Activated gamma-delta T cell (primary cell): ENCODE data around the gene MTNR1A.
"Not testable (repeated sequence)": the region's sequence is repeated elsewhere in the genome, so short reads cannot be mapped to it uniquely, and the experiment has no call there.

Experiments
- DNase-seq: peaks from one replicate; lab custom pipeline; 2025; lab: John Stamatoyannopoulos, UW

Gene MTNR1A

DNA sequence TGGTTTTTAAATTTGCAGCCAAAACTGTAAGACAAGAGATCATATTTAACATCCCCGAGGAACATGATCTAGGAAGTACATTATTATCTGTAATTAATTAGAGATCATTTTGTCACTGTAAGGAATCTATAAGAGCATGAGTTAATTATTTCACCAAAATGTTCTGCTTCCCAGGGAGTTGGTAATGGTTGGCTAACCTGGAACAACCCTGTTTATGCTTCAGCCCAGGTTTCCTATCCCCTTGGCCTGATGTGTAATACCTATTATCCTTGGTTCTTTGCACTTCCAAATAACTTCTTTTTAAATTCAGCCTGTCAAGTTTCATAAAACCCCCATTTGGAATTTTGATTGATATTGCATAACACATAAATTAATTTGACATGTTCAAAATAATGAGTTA, 6.4 kb upstream of the MTNR1A start:
- DNase-seq, result no peak

DNA sequence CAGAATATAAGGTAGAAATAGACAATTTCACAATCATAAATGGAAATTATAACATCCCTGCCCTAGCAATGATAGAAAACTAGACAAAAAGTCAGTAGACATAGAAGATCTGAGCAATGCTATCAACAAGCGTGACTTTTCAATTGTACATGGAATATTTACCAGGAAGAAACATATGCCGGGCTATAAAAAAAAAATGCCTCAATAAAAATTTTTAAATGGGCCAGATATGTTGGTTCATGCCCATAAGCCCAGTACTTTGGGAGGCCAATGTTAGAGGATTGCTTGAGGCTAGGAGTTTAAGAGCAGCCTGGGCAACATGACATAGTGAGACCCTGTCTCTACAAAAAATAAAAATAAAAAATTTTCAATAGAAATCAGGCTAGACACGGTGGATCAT, 5.3 kb upstream of the MTNR1A start:
- no peak for DNase-seq

DNA sequence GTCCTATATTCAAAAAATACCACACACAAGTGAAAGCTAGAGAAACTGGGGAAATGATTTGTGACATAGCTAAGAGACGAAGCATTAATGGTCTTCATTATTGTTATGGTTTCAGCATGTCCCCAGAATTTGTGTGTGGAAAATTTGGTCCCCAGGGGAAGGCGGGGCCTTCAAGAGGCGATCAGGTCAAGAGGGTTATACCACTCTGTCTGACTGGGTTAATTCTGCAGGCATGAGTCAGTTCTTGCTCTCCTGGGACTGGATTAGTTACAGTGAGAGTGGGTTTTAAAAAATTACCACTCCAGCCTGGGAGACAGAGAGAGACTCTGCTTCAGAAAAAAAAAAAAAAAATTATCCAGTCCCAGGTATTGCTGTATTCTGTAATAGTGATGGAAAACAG, 2.1 kb upstream of the MTNR1A start:
- DNase-seq, result no peak

DNA sequence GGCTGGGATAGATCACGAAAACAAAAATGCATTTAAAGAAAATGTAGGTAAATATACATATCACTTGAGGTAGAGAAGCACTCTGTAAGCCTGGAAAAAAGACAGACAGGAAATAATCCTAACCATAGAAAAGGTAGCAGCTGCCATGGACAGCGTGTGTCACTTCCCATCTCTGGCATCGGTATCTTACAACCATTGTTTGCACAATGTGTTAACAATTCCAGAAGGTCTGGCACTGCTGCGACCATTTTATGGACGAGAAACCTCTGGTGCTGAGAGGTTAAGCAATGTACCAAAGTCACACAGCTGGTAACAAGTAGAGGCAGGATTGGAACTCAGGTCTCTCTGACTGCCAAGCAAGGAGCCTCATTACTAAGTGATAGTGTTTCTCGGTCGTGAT, 1.7 kb upstream of the MTNR1A start:
- DNase-seq, result no peak

DNA sequence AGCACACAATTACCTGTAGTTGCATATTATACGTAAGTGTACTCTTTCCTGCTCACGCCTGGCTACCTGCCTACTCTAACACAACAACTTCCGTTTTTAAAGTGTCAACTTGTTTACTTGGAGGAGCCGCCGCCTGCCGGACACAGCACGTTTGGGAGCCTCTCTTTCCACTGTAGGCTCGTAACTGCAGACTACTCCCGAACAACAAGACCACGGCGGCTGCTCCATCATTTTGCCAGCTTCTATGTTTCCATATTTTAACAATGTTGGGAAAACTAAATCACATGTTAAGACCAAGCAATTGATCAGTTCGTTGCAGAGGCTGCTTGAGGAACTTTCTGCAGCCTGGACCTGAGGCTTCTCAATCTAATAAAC, 841 bp downstream of the MTNR1A start:
- no peak for DNase-seq

DNA sequence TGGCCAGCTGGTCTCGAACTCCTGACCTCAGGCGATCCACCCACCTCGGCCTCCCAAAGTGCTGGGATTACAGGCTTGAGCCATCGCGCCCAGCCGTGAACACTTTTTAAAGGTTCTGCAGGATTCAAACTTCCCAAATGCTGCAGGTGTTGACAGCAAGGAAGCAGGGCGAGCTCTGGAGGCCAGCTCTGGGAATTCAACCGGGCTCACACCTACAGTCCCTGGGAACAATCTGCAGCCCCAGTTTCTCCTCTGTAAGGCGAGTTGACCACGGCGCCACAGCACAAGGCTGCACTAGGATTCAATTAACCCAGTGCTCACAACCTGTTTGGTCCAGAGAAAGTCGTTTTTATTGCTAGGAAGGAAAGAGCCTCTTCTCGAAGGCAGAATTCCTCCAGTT, 1.6 kb downstream of the MTNR1A start:
- no peak for DNase-seq

DNA sequence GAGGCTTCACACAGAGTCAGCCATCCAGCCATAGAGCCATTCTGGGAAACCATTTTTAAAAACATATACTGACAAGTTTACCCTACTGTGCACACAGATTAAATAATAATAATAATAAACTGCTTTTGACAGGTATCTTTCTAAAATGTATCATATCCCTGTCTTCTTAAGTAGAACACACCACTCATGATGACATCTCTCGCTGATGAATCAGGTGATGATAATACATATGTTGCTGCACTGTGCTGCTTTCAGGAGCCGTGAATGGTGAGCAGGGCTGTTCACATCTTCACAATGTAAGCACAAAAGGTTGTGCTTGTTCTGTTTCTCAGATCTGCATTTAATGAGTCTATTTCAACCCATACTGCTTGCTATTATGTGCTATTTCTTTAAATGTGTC, 3.5 kb downstream of the MTNR1A start:
- DNase-seq, result no peak

DNA sequence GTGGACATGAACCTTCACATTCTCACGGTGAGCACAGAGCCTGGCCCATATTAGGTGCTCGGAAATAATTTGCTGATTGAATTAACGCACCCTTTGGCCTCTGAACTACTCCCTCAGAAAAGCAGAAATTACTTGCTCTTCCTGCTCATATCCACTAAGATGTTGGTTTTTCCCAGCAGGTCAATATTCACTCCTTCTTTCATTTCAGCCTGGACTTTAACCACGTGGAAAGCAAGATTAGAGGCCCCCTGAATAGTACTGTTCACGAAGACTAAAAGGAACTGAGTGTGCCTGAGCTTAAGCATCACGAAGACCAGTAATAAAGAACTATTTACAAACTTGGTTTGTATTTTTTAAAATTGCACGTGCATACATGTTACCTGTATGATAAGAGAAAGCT, 9.9 kb downstream of the MTNR1A start:
- no peak for DNase-seq

DNA sequence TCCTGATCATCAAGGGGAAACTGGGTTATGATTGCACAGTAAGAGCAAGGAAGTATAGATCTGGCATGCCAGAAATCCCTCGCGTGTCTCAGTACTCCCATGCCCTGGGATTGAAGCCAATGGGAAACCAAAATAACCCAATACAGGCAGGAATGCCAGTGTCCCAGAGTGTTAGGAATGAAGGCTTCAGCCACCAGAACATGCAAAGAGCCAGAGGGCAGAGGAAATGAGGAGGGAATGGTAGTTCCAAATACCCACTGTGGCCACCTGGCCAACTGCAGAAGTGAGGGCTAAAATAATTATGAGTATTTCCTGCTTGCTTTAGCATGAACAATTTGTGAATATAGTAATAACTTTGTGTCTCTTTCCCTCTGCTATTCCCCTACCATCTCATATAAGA, 12.2 kb downstream of the MTNR1A start:
- DNase-seq, result no peak

DNA sequence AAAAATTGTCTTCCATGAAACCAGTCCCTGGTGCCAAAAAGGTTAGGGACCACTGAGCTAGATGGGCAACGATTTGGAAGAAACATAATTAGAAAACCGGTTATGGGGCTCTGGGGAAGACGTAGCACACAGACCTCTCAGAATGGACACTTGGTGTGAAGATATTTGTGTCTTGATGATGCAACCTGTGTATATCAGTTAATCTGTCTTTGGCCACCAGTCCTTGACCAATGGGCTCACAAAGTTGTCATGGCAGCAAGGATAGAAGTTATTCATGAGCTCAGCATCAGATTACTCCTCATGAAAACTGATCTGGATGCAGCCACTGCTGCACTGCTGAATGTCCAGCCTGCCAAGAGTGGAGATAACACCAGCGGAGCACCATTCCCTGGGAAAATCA, 13.6 kb downstream of the MTNR1A start:
- no peak for DNase-seq

DNA sequence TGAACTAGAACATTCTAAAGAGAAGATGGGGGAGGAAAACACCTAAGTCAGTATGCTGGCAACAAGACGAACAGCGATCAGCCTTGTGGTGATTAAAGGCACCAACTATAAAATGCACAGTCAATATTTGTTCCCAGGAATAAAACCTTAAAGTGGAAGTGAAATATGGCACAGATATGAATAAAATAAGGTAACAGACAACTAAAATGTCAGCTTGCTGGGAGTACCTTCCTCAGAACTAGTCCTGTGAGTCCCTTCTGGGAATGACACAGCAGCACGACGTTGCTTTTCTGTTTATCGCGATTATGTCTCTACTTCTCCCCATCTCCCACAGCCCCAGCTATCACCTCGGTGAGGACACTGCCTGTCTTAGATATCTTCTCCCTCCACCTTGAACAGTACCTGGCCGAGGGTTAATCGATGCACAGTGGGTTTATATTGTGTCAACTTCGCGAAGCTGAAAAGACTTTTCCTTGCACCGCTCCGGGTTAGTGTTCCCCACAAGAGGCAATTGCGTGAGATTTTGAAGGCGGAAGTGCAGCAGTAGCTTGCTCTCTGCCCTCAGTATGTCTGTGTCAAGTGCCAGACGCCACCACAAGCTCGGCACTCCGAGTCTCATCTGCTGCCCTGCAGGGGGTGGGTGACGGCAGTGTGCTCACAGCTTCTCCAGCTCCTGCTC, 17.4 kb downstream of the MTNR1A start:
- DNase-seq, result no peak

DNA sequence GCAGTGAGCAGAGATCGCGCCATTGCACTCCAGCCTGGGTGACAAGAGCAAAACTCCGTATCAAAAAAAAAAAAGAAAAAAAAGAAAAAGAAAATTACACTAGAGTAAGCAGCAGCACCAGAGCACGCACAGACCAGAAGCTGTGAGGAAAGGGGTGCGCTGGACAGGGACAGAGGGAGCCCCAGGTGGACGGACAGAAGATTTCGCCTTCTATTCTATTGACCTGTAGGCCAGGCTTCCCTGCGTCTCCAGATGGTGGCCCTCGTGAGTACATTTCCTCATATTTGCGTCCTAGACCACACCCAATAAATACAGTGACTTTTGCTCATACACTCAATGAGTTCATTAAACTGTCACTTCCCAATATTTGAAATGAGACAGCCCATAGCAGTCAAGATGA, 19.1 kb downstream of the MTNR1A start:
- DNase-seq, result no peak

DNA sequence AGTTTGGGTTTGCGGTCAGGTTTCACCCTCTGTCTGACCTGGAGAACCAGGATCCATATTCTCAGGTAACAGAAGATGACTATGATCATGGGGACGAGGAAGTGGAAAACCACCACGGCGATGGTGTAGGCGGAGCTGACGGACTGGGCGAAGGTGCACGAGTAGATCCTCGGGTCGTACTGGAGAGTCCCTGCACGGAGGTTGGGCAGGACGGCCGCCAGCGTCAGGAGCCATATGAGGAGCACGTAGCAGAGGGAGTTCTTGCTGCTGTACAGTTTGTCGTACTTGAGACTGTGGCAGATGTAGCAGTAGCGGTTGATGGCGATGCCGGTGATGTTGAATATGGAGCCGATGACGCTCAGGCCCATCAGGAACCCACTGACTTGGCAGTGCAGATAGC, 21.3 kb downstream of the MTNR1A start:
- no peak for DNase-seq

DNA sequence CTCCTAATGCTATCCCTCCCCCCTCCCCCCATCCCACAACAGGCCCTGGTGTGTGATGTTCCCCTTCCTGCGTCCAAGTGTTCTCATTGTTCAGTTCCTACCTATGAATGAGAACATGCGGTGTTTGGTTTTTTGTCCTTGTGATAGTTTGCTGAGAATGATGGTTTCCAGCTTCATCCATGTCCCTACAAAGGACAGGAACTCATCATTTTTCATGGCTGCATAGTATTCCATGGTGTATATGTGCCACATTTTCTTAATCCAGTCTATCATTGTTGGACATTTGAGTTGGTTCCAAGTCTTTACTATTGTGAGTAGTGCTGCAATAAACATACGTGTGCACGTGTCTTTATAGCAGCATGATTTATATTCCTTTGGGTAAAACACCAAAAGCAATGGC, 31.4 kb downstream of the MTNR1A start:
- DNase-seq, result not testable (repeated sequence)

DNA sequence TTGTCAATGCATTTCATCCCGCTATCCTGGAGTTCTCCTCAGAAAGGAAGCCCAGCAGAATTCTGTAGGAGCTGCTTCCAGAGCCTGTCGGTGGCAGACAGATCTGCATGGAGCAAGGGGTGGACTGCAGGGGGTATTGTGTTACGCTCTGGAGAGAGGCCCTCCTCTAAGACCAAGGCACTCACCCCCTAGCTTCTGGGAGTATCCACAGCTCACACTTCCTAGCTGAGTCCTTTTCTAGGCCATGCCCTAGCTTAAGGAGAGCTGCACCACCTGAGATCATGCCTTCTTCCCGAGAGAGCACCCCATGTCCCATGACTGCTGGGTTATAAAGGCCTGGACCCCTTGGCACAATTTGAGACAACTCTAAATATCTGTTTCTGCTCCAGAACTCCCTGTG, 39.1 kb downstream of the MTNR1A start:
- DNase-seq, result no peak

DNA sequence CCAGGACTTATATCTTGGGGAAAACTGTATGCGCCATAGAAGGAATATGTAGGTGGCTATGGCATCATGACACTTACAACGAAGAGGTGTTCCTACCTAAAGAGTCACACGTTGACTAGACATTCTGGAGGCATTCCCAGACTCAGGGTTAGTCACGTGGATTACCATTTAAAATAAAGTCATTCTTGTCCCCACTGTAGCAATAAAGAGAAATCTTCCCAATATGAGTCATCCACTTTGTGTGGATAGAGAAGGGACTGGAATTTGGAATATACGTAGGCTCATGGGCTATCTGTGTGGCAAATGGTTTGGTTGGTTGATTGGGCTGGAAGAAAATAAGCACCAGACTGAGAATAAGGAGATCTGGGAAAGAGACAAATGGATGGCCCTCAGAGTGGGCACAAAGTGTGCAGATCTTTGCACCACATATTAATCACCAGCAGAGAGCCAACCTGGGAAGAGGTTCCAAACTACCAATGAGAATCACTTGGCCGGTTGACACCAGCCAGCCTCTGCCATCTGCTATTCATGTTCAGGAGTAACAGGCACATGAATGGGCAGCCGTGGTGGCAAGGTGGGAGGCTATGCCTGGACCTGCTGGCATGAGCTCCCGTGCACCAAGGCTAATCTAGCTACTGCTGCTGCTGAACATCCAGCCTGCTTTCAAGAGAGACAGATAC, 41.0 kb downstream of the MTNR1A start:
- no peak for DNase-seq

DNA sequence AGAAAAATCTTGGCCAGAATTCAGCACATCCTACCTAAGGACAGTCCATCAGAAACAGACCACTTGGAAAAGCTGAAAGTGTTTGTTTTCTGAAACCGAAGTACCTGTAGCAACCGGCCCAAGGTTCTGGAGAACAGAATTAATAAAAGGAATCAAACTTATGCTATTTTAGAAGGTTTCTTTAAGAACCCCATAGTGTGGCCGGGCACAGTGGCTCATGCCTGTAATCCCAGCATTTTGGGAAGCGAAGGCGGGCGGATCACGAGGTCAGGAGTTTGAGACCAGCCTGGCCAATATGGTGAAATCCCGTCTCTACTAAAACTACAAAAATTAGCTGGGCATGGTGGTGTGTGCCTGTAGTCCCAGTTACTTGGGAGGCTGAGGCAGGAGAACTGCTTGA, 50.6 kb downstream of the MTNR1A start:
- not testable (repeated sequence) for DNase-seq

DNA sequence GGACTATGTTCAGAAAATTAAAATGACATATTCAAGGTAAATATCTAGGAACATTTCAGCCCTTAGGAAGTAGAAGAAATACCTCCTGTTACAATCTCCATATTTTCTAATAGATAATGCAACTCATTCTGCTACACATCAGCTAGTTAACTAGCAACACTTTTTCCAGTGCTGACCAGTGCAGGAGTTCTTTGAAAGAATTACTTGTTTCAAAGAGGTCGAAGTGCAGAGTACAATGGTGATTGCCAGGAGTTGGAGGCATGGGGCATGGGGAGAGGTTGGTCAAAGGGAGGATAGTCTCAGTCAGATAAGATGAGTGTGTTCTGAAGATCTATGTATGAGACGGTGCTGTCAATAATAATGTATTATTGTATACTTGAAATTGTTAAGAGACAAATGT, 53.1 kb downstream of the MTNR1A start:
- no peak for DNase-seq

DNA sequence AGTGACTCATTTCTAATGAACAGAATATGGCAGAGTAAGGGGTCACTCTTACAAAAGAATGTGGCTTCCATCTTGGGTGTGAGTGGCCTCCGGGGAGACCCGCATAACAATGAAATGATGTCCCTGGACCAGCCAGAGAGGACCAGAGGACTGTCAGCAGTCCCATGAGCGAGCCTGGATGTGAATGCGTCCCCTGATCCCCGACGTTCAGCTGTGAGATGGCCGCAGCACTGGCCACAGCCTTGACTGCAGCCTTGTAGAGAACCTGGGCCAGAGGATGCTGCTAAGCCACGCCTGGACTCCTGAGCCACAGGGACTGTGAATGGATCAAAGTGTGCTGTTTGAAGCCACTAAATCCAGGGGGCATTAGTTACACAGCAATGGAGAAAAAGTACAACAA, 53.8 kb downstream of the MTNR1A start:
- DNase-seq, result no peak

DNA sequence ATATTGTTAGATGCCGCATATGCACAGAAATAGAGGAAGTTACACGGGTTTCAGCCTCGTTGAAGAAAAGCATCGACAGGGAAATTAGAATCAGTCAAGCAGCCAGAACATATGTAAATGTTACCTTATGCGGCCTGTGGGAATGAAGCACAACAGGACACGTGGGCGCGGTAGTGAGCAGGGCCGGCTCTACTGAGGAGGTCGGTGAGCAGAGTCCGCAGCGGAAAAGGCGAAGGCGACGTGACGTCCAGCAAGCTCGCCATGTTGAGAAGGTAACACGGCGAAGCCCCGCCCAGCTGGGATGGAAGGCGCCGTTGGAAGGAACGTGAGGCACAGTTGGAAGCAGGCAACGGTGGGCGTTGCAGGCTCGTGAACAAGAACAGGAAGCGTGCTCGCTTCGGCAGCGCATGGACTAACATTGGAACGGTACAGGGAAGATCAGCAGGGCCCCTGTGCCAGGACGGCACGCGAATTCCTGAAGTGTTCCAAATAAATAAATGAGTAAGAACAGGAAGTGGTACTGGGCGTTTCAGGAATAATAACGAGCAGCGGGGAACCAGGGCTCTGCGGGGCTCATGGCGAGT, 54.6 kb downstream of the MTNR1A start:
- no peak for DNase-seq

DNA sequence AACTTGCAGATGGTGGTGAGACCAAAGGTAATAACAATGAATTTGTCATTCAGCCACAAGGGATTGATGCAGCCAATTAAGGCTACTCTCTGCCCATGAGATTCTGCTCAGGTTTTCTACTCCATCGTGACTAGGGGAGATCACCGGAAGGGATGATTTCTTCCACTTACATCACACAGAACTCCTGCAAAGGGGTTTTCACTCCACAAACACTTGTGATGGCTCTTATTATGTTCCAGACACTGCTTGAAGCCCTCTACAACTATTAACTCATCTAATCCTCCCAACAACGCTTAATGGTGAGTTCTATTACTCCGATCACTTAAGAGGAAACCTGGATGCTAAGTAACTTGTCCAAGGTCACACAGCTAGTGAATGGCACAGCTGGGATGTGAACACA, 55.9 kb downstream of the MTNR1A start:
- no peak for DNase-seq

DNA sequence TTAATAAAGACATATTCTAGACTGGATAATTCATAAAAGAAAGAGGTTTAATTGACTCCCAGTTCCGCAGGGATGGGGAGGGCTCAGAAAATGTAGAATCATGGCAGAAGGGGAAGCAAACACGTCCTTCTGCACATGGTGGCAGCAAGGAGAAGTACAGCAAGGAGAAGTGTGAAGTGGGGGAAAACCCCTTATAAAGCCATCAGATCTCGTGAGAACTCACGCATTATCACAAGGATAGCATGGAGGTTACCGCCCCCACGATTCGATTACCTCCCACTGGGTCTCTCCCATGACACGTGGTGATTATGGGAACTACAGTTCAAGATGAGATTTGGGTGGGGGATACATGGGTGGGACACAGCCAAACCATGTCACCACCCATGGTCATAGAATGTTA, 58.3 kb downstream of the MTNR1A start:
- DNase-seq, result no peak

DNA sequence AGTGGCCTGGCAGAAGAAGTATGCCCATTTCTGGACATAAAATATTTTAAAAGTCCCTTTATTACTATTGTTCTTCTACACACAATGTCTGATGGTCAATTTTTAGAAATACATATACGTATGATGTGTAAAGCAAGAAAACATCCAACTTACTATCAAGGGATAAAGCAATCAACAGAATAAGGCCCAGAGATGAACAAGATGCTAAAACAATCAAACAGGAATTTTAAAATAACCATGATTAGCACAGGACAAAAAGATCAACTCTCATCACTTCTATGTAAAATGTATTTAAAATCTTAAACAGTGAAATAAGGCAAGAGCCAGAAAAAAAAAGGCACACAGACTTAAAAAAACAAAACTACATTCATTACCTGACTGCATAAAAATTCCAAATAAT, 60.9 kb downstream of the MTNR1A start:
- no peak for DNase-seq

DNA sequence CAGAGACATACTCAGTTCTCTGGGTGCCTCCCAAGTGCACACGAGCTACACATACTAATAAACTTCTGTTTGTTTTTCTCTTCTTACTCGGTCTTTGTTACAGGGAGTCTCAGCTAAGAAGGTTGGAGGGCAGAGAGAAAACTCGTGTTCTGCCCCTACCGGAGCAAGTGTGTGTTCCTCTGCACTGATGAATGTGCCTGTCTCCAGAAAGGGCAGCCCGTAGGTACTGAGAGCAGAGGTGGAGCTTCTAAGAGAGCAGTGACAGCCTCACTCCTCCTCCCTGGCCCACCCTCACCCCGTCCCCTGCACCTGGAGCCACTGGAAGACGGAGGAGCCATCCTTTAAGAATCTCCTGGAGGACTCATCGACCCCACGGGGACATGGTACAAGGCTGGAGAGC, 67.6 kb downstream of the MTNR1A start:
- no peak for DNase-seq
